ENCODE results near the gene FEM1B.

Gene FEM1B

DNA sequence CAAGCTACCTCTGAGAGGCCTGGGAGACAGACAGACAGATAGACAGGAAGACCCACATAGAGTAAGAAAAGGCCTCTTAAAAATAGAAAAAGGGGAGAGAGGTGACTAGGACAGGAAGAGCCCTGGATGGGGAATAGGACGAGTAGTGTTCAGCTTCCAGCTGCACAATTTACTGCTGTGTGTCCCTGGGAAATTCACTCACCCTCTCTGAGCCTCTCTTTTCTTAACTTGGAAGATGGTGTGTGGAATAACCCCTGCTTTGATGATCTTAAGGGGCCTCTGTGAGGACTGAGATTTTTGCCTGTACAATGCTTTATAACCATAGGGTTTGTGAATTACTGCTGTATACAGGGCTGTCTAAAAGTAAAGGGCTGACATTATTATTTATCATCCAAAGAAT, 37.5 kb downstream of the FEM1B start:
- TF ChIP-seq CTCF (IDR thresholded peaks at IDR 0.05; ENCODE audit: low read length) (no peak), EZH2 (optimal IDR thresholded peaks at IDR 0.05; ENCODE audit: low read depth, low read length) (no peak), EZH2phosphoT487 (IDR thresholded peaks at IDR 0.05; ENCODE audit: low read length) (no peak)
- no peak for DNase-seq
- Histone ChIP-seq H4K20me1 (ENCODE audit: insufficient read depth, low read length) (no peaks in the 10 kb centered on the region), H3K36me3 (replicated peaks; ENCODE audit: insufficient read depth, low read length) (no peaks in the 10 kb centered on the region), H3K9ac (ENCODE audit: low read length) (no peak overlapping the region), H3K9me2 (replicated peaks; ENCODE audit: insufficient read depth, low read length) (no peaks in the 10 kb centered on the region), H2AFZ (ENCODE audit: low read length) (no peak overlapping the region), H3K4me3 (ENCODE audit: low read length) (no peak overlapping the region), H3K9me3 (replicated peaks; ENCODE audit: insufficient read depth, low read length) (no peaks in the 10 kb centered on the region), H3F3A (ENCODE audit: insufficient read depth, low read length) (no peaks in the 10 kb centered on the region), H3K79me2 (ENCODE audit: low read length) (no peaks in the 10 kb centered on the region), H3K4me2 (ENCODE audit: low read depth, low read length) (no peak overlapping the region), H3K4me1 (ENCODE audit: low read length) (no peaks in the 10 kb centered on the region), H3K27me3 (replicated peaks; ENCODE audit: insufficient read depth, low read length) (no peaks in the 10 kb centered on the region), H3K27ac (ENCODE audit: low read length) (no peak overlapping the region)

- no peak for DNase-seq
- Histone ChIP-seq H3K4me2 (ENCODE audit: low read depth, low read length) (no peak overlapping the region), H3K9me2 (replicated peaks; ENCODE audit: insufficient read depth, low read length) (no peaks in the 10 kb centered on the region), H3K79me2 (ENCODE audit: low read length) (no peaks in the 10 kb centered on the region), H3K9me3 (replicated peaks; ENCODE audit: insufficient read depth, low read length) (no peaks in the 10 kb centered on the region), H3K27ac (ENCODE audit: low read length) (no peak overlapping the region), H4K20me1 (ENCODE audit: insufficient read depth, low read length) (no peaks in the 10 kb centered on the region), H3K9ac (ENCODE audit: low read length) (no peak overlapping the region), H2AFZ (ENCODE audit: low read length) (no peak overlapping the region), H3K36me3 (replicated peaks; ENCODE audit: insufficient read depth, low read length) (no peaks in the 10 kb centered on the region), H3K4me1 (ENCODE audit: low read length) (no peaks in the 10 kb centered on the region), H3K27me3 (replicated peaks; ENCODE audit: insufficient read depth, low read length) (no peaks in the 10 kb centered on the region), H3F3A (ENCODE audit: insufficient read depth, low read length) (no peaks in the 10 kb centered on the region), H3K4me3 (ENCODE audit: low read length) (no peak overlapping the region)
- TF ChIP-seq EZH2phosphoT487 (IDR thresholded peaks at IDR 0.05; ENCODE audit: low read length) (no peak), EZH2 (optimal IDR thresholded peaks at IDR 0.05; ENCODE audit: low read depth, low read length) (no peak)
Observed at GRCh38 chr15:68315495-68316031, 38.0 kb downstream of the FEM1B start.

DNA sequence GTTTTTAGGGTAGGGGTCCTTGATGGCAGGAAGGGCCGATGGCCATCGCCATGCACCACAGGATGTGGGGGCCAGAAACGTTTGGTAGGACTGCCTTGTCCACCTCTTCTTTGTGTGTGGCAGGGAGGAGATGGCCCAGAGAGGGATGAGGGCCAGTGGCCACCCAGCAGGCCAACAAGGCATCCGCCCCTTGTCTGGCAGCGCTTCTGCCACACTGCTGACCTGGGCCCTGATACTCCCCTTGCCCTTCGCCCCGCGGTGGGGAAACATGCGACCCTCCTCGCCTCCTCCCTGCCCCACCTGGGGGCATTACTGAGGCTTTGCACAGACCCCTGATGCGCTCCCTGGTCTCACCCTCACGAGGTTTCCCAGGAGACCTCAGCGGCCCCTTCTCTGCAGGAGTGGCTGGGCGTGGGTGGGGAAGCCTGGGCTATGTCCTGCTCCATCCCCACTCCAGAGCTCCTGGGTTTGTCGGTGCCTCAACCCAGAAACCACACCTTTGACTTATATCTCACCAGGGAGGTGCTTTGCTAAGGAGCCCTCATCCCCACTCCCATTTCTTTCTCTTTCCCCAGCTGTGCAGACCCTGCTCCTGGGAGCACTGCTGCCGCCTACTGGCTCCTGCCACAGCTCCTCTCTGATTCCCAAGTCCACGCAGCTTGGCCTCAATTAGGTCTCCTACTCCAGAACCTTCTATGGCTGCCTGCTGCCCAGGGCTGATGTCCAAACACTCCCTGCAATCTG, 38.7 kb downstream of the FEM1B start:
- Histone ChIP-seq H3K9me3 (replicated peaks; ENCODE audit: insufficient read depth, low read length) (no peaks in the 10 kb centered on the region), H3K36me3 (replicated peaks; ENCODE audit: insufficient read depth, low read length) (no peaks in the 10 kb centered on the region), H4K20me1 (ENCODE audit: insufficient read depth, low read length) (no peaks in the 10 kb centered on the region), H3K79me2 (ENCODE audit: low read length) (no peaks in the 10 kb centered on the region), H3K27me3 (replicated peaks; ENCODE audit: insufficient read depth, low read length) (no peaks in the 10 kb centered on the region), H3F3A (ENCODE audit: insufficient read depth, low read length) (no peaks in the 10 kb centered on the region), H3K9ac (ENCODE audit: low read length) (no peak overlapping the region), H3K4me3 (ENCODE audit: low read length) (no peak overlapping the region), H3K9me2 (replicated peaks; ENCODE audit: insufficient read depth, low read length) (no peaks in the 10 kb centered on the region), H3K4me1 (ENCODE audit: low read length) (no peaks in the 10 kb centered on the region), H2AFZ (ENCODE audit: low read length) (no peak overlapping the region), H3K4me2 (ENCODE audit: low read depth, low read length) (no peak overlapping the region), H3K27ac (ENCODE audit: low read length) (no peak overlapping the region)
- no peak for DNase-seq
- TF ChIP-seq CTCF (IDR thresholded peaks at IDR 0.05; ENCODE audit: low read length) (peak; percentile 49), EZH2 (optimal IDR thresholded peaks at IDR 0.05; ENCODE audit: low read depth, low read length) (no peak), EZH2phosphoT487 (IDR thresholded peaks at IDR 0.05; ENCODE audit: low read length) (no peak)

Data from MM.1S (cell line).